ENCODE measurements around the gene TTLL1. TPM values are rescaled to one million over a fixed set of nuclear protein-coding genes. Genes with fewer than 3 reads are reported as not detected.
A peak's percentile ranks its signal among the peaks of the same experiment; 100 is the strongest.
"Not testable (repeated sequence)": the region's sequence is repeated elsewhere in the genome, so short reads cannot be mapped to it uniquely, and the experiment has no call there.

The TTLL1 gene
- total RNA-seq, 1 donor from 2014 or later = 0.65 TPM

- ATAC-seq (peak; percentile 56), DNase-seq (ENCODE audit: low spot score) (peak; percentile 55)
Measured at GRCh38 chr22:43110927-43111623, 21.9 kb upstream of the TTLL1 start.

DNA sequence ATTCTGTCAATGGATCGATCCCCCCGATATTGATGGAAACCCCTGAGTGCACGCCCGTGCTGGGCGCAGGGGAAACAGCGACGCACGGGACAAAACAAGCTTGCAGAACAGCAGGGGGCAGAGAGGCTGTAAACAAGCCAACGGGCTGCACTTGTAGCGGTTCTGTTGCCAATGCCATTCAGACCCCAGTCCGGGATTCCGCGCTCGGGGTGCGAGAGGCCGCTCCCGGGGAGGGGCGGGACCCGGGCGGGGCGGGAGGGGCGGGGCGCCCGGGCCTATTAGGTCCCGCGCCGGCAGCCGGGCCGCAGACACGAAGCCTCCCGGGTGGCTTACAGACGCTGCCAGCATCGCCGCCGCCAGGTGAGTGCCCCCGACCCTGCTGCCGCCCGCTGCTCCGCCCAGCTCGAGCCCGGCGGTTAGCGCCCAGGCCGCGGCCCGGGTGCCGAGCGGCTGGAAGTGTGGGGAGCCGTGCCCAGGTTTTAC is 21.3 kb upstream of the TTLL1 start, which contains the start of gene BIK:
TSS of gene BIK (plus strand) at position 307 of the 483 bp plus-strand sequence. CDS start 13,273 bp downstream, outside the sequence.
- peak; percentile 54 for DNase-seq (ENCODE audit: low spot score)
- ATAC-seq = peak; percentile 76

DNA sequence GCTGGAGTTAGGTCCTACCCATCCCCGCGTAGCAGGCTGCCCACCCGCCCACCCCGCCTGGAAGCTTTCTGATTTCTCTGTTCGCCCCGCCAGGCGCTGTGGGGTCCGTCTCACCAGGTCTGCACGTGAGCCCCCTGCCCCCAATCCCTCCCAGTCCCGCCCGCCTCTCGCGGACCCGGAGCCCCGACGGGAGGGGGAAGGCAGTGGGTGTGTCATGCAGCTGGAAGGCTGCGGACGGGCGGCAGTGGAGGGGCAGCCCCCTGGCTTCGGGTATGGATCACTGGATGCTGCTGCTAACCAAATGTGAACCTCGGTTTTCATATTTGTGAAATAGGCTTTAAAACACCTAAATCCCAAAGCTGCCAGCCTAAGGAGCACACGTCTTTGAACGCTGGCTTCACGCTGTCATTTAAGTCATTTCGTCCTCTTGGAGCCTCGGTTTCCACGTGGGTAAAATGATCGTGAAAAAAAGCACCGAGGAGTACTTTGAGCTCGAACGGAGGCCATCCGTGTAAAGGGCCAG is 20.8 kb upstream of the TTLL1 start:
- DNase-seq (ENCODE audit: low spot score) (no peak), ATAC-seq (no peak)

- DNase-seq (ENCODE audit: low spot score) (no peak), ATAC-seq (no peak)
Measured at GRCh38 chr22:43109511-43109910, 20.3 kb upstream of the TTLL1 start.

DNA sequence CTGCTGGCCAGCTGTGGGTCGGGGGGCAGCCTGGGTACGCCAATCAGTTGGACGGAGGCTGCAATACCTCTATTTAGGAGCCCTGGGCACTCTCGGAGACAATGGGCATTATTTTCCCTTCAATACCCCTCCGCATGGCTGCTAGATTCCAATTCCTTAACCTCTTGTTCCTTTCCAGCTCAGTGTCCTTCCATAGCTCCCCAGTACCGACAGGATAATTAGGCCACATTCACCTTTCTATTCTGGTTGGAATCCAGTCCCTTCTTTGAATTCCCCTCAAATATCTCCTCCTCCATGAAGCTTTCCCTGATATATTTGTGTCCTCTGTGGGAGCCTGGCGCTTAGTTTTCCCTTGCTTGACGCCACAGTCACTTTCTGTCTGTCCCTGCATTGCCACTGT is 17.1 kb upstream of the TTLL1 start:
- DNase-seq (ENCODE audit: low spot score) (no peak), ATAC-seq (no peak)

GRCh38 chr22:43104950-43105349 is 15.8 kb upstream of the TTLL1 start:
- not testable (repeated sequence) for ATAC-seq; DNase-seq (ENCODE audit: low spot score)

- not testable (repeated sequence) for DNase-seq (ENCODE audit: low spot score)
- ATAC-seq = peak; percentile 42
Measured at GRCh38 chr22:43104056-43104625, 14.9 kb upstream of the TTLL1 start.

DNA sequence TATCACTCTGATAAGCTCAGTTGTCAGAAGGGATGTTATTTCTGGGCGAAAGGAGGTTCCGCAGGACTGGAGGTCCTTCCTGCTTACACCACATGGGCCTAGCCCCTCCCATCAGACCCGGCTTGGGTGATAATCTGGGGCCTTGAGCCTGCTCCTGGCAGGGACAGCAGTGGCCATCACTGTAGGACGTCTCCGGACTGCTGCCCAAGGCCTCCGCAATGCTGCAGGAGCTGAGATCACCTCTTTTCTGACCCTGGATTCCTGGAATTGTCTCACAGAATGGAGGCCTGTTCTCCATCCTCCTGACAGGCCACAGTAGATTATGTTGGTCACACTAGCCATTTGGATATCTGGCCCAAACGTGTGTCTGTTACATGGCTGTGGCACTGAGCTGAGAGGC is 12.1 kb upstream of the TTLL1 start:
- no peak for DNase-seq (ENCODE audit: low spot score)
- peak; percentile 67 for ATAC-seq

DNA sequence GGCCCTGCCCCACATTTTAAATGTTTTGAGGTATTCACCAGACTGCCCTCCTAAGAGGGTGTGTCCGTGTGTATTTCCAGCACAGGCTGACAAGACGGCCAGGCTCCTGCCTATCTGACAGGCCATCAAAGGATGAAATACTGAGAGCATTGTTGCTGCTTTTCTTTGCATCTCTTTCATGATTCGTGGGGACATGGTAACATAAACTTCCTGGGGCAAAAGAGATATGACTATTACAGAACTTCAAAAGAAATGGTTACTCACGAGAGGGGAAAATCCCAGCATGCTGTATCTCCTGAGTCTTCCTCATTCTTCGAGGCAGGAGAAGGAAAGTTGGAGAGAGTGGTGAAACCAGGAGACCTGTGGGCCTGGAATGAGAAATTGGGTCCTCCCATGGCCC is 11.0 kb upstream of the TTLL1 start:
- no peak for DNase-seq (ENCODE audit: low spot score)
- no peak for ATAC-seq

DNA sequence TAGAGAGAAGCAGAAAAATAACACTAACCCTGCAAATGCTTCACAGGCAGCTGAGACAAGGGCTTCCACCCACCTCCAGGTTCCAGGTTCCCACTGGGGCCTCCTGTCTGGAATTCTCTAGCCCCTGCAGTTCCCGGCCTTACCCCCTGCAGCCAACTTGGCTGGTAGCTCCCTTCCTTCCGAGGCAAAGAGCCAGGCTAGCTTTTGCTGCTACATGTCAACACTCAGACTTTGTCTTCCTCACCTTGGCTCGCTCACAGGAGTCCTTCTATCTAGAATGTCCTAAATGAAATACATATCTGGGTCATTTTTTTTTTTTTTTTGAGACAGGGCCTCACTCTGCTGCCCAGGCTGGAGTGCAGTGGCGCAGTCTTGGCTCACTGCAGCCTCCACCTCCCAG is 9.9 kb upstream of the TTLL1 start:
- ATAC-seq (peak; percentile 54), DNase-seq (ENCODE audit: low spot score) (no peak)

- DNase-seq (ENCODE audit: low spot score) (no peak), ATAC-seq (no peak)
Measured at GRCh38 chr22:43098356-43098755, 9.2 kb upstream of the TTLL1 start.

GRCh38 chr22:43096420-43096819 is 7.2 kb upstream of the TTLL1 start:
- ATAC-seq = no peak
- no peak for DNase-seq (ENCODE audit: low spot score)

- ATAC-seq (no peak), DNase-seq (ENCODE audit: low spot score) (no peak)
Measured at GRCh38 chr22:43094551-43094950, 5.4 kb upstream of the TTLL1 start.

DNA sequence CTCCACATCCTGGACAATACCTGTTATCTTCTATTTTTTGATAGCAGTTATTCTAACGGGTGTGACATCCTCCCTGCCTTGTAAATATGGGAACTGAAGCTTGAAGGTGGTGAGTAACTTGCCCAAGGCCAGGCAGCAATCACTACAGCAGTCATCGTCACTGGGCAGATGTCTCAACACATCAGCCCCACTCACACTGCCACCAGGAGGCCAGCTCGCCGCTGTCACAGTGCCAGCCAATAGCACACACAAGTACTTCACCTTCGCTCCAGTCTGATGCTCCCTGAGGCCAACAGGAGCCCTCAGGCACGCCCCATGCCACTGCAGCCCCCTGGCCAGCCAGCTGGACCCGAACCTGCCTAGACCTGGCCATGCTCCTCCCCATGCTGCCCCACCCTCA is 4.9 kb upstream of the TTLL1 start:
- DNase-seq (ENCODE audit: low spot score) (peak; percentile 59), ATAC-seq (peak; percentile 13)

DNA sequence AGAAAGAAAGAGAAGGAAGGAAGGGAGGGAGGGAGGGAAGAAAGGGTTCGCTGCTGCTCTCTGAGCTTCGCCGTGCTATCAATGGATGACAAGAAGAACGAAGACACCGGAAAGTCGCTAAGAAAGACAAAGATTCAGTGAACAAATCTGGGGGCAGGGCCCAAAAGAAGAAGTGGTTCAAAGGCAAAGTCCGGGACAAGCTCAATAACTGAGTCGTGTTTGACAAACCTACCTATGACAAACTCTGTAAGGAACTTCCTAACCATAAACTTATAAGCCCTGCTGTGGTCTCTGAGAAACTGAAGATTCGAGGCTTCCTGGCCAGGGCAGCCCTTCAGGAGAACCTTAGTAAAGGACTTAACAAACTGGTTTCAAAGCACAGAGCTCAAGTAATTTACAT is 2.9 kb upstream of the TTLL1 start:
- no peak for DNase-seq (ENCODE audit: low spot score)
- no peak for ATAC-seq

DNA sequence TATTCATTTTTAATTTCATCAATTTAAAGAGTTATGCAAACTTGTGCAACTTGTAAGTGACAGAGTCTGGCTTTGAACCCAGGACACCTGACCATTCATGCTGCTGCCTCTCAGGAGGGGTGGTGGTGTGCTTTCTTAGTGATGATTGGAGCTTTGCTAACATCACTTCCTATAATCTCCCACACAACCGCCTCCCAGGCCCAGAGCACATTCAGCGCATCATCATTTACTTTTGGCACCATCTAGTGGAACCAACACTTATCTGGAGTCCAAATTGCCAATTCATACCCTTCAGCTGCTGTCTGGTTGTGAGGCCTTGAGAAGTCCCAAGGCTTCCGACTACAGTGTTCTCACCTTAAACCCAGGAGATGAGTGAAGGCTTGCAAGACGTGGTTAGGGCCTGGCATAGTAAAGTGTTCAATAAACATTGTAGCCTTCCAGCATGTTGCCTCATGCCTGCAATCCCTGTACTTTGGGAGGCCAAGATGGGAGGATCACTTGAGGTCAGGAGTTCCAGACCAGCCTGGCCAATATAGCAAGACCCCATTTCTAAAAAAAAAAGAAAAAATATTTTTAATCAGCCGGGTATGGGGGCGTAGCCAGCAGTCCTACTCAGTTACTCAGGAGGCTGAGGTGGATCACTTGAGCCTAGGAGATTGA is 1.1 kb upstream of the TTLL1 start:
- DNase-seq (ENCODE audit: low spot score) = peak; percentile 63
- ATAC-seq = peak; percentile 73

GRCh38 chr22:43088627-43088983 is 586 bp downstream of the TTLL1 start:
- DNase-seq (ENCODE audit: low spot score) = no peak

DNA sequence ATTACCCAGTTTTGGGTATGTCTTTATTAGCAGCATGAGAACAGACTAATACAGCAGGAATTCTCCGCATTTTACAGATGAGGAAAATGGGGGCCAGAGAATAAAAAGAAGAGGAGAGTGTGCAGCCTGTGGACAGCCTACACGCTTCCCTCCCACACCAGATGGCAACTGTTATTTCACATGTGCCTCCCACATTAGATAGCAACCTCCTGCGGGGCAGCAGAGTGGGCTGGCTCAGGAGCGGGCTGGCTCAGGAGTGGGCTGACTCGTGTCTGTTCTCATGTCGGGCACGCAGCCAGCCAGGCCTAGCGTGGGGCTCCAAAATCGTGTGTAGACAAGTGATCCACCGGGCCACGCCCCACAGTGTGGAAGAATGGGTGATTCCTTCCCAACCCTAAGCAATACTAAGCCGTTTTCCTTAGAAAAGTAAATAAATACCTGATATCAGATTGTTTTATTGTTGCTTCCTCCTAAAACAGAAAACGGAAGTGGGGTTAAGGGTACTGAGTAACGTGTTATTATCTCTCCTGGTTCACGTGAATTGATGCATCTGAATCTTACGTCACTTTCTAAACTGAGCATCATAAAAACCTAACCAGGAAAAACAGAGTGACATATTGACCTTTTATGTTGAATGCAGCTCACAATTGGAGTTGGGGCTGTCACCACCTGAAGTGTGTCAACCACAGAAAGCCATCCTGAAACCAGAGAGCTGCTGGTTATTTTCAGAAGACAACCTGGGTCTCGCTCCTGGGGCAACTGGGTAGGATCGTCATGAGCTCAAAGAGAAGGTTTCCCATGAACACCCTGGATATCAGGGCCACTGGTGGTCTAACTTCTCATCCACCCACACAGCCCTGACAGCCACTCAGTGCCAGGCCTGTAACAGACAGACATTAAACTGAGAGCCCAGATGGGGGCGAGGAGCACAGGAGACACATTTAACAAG is 3.3 kb downstream of the TTLL1 start:
- no peak for ATAC-seq
- no peak for DNase-seq (ENCODE audit: low spot score)

More at GRCh38 chr22:43088627-43088983, 586 bp downstream of the TTLL1 start:
- no peak for ATAC-seq

- DNase-seq (ENCODE audit: low spot score) (no peak), ATAC-seq (no peak)
Measured at GRCh38 chr22:43081968-43082367, 7.2 kb downstream of the TTLL1 start.

GRCh38 chr22:43080616-43081015 is 8.6 kb downstream of the TTLL1 start:
- ATAC-seq = no peak
- DNase-seq (ENCODE audit: low spot score) = no peak

GRCh38 chr22:43079742-43080141 is 9.4 kb downstream of the TTLL1 start:
- DNase-seq (ENCODE audit: low spot score) (no peak), ATAC-seq (no peak)
